Vagina (tissue), 2 donors: Measurements from ENCODE around the gene LIMK2. TPM values are rescaled to one million over a fixed set of nuclear protein-coding genes. Genes with fewer than 3 reads are reported as not detected.

Source experiments
- DNase-seq, 2 donors: peaks; one replicate each; pipeline ENCODE4 v3.0.0-alpha.2; 2017; ENCODE audit errors: extremely low spot score in 2 of 2
- H3K27ac ChIP-seq: fragments of 200-600 bp; sonication (generic); one replicate; pipeline ENCODE4 v1.5.1; 2019
- H3K27me3 ChIP-seq: fragments of 200-600 bp; sonication (generic); one replicate; pipeline ENCODE4 v1.5.1; 2019
- H3K36me3 ChIP-seq, 2 donors: fragments of 200-600 bp; sonication (generic); one replicate each; pipeline ENCODE4 v1.5.1; 2017 to 2019
- H3K4me1 ChIP-seq: fragments of 200-600 bp; sonication (generic); one replicate; pipeline ENCODE4 v1.5.1; 2019
- H3K4me3 ChIP-seq, 2 donors: fragments of 200-600 bp; sonication (generic); 1 replicate in 1 of 2; 2 replicates in 1 of 2; pipeline ENCODE4 v1.5.1; 2016 to 2019
- H3K9me3 ChIP-seq: fragments of 200-600 bp; sonication (generic); one replicate; pipeline ENCODE4 v1.5.1; 2019
- CTCF ChIP-seq, 3 experiments: fragments of 450-650 bp in 2 of 3; fragments of 200-600 bp in 1 of 3; sonication (generic) in 1 of 3; IDR thresholded peaks; one replicate each; pipeline ENCODE4 v1.5.1; 2017 to 2019; ENCODE audit warnings: antibody characterized with exemption in 3 of 3, mild to moderate bottlenecking in 2 of 3, moderate library complexity in 2 of 3
- POLR2A ChIP-seq, 2 donors: fragments of 450-650 bp; IDR thresholded peaks; one replicate each; pipeline ENCODE4 v1.6.1; 2017; ENCODE audit warnings: antibody characterized with exemption in 2 of 2, mild to moderate bottlenecking in 2 of 2, moderate library complexity in 2 of 2
- POLR2AphosphoS5 ChIP-seq, 2 donors: sonication (generic); formaldehyde crosslinking; IDR thresholded peaks; one replicate each; pipeline ENCODE4 v1.9.0; 2017; ENCODE audit warnings: antibody characterized with exemption in 2 of 2, mild to moderate bottlenecking in 2 of 2, low read depth in 1 of 2; ENCODE audit not compliant: insufficient read depth in 1 of 2
- intact Hi-C: fragments of 100-400 bp; cut with DNase I; formaldehyde crosslinking; loops from one replicate; pipeline ENCODE4 v1.15.1; 2023
- small RNA-seq: library from RNA; depleted of rRNA; stranded (forward); fragments of <200 nt; gene quantifications from one replicate; pipeline ENCODE3, GENCODE V24; 2016
- total RNA-seq: library from RNA; depleted of rRNA; stranded (reverse); fragments of >200 nt; gene quantifications from one replicate; pipeline ENCODE4 v1.2.3, GENCODE V29; 2016

The LIMK2 gene
- total RNA-seq, 1 donor from 2014 or later: 120 TPM

GRCh38 chr22:31326877-31327276 is 114.8 kb downstream of the LIMK2 start:
- Histone ChIP-seq H3K9me3 (no peaks in the 10 kb centered on the region), H3K27me3 (no peaks in the 10 kb centered on the region), H3K27ac (no peak overlapping the region), H3K4me3 (no peak overlapping the region), H3K36me3 (peaks cover 0 to 59% of the 10 kb centered on the region in 2 donors), H3K4me1 (peaks cover 17% of the 10 kb centered on the region)
- no peak for DNase-seq
- TF ChIP-seq CTCF (IDR thresholded peaks at IDR 0.05): no peak
- no peak for TF ChIP-seq POLR2AphosphoS5 (IDR thresholded peaks at IDR 0.05; ENCODE audit: insufficient read depth in 1 of 2, low read depth in 1 of 2)
- TF ChIP-seq POLR2A (IDR thresholded peaks at IDR 0.05): no peak
- intact Hi-C loops: no loop called here

GRCh38 chr22:31327806-31328543 is 115.9 kb downstream of the LIMK2 start:
- H3K4me3 ChIP-seq: no peak overlapping the region
- H3K27ac ChIP-seq: no peak overlapping the region
- intact Hi-C loops: no loop called here
- peaks cover 17% of the 10 kb centered on the region for H3K4me1 ChIP-seq
- no peaks in the 10 kb centered on the region for H3K9me3 ChIP-seq
- H3K27me3 ChIP-seq: no peaks in the 10 kb centered on the region
- no peak for DNase-seq
- peaks cover 0 to 70% of the 10 kb centered on the region in 2 donors for H3K36me3 ChIP-seq
- TF ChIP-seq POLR2AphosphoS5 (IDR thresholded peaks at IDR 0.05; ENCODE audit: insufficient read depth in 1 of 2, low read depth in 1 of 2): no peak
- TF ChIP-seq CTCF (IDR thresholded peaks at IDR 0.05): no peak
- no peak for TF ChIP-seq POLR2A (IDR thresholded peaks at IDR 0.05)

- H3K27ac ChIP-seq: no peak overlapping the region
- peaks cover 18% of the 10 kb centered on the region for H3K4me1 ChIP-seq
- DNase-seq: no peak
- H3K36me3 ChIP-seq: peaks cover 0 to 70% of the 10 kb centered on the region in 2 donors
- H3K4me3 ChIP-seq: no peak overlapping the region
- intact Hi-C loops: no loop called here
- H3K9me3 ChIP-seq: no peaks in the 10 kb centered on the region
- no peaks in the 10 kb centered on the region for H3K27me3 ChIP-seq
- TF ChIP-seq POLR2A (IDR thresholded peaks at IDR 0.05): no peak
Measured at GRCh38 chr22:31328544-31328960, 116.5 kb downstream of the LIMK2 start.

- no peaks in the 10 kb centered on the region for H3K27me3 ChIP-seq
- no peak overlapping the region for H3K27ac ChIP-seq
- peaks cover 23% of the 10 kb centered on the region for H3K4me1 ChIP-seq
- no peaks in the 10 kb centered on the region for H3K9me3 ChIP-seq
- no peak overlapping the region for H3K4me3 ChIP-seq
- peaks cover 0 to 73% of the 10 kb centered on the region in 2 donors for H3K36me3 ChIP-seq
- TF ChIP-seq CTCF (IDR thresholded peaks at IDR 0.05) (no peak), POLR2AphosphoS5 (IDR thresholded peaks at IDR 0.05; ENCODE audit: insufficient read depth in 1 of 2, low read depth in 1 of 2) (no peak), POLR2A (IDR thresholded peaks at IDR 0.05) (no peak)
- no peak for DNase-seq
- intact Hi-C loops: no loop called here
Measured at GRCh38 chr22:31329029-31329428, 116.9 kb downstream of the LIMK2 start.

Small RNA genes within 50 kb of the gene (small RNA-seq; reads per million reads assigned to genes)
- gene RF00019 (not detected), gene RNA5SP496 (not detected), gene RNU6-1128P (not detected)

Other genes with a start within 250 kb of the LIMK2 start
- gene MORC2, start 243.5 kb upstream of the LIMK2 start, total RNA-seq: 18.4 TPM
- gene TUG1, start 243.0 kb upstream of the LIMK2 start, total RNA-seq: 85.0 TPM
- gene SMTN, start 131.0 kb upstream of the LIMK2 start, total RNA-seq: 199 TPM
- gene SELENOM, start 104.7 kb upstream of the LIMK2 start, total RNA-seq: 941 TPM
- gene INPP5J, start 89.3 kb upstream of the LIMK2 start, total RNA-seq: 5.9 TPM
- 6.1 TPM for gene PLA2G3, start 71.8 kb upstream of the LIMK2 start, total RNA-seq
- 22.8 TPM for gene RNF185, start 52.1 kb upstream of the LIMK2 start, total RNA-seq
- gene PIK3IP1, start 80.2 kb downstream of the LIMK2 start, total RNA-seq: 32.4 TPM
- 18.4 TPM for gene PATZ1, start 134.0 kb downstream of the LIMK2 start, total RNA-seq
- 42.0 TPM for gene DRG1, start 187.3 kb downstream of the LIMK2 start, total RNA-seq